Breast epithelium (tissue), 4 donors: ENCODE results near the gene SETBP1. TPM values are rescaled to one million over a fixed set of nuclear protein-coding genes. Genes with fewer than 3 reads are reported as not detected.

Source experiments
- DNase-seq, 2 donors: peaks; one replicate each; pipeline ENCODE4 v3.0.0-alpha.2; 2019; ENCODE audit warnings: low spot score in 2 of 2
- H3K27ac ChIP-seq, 2 donors: fragments of 200-600 bp; sonication (generic) in 1 of 2; one replicate each; pipeline ENCODE4 v1.5.1; 2016 to 2019; ENCODE audit warnings: mild to moderate bottlenecking in 1 of 2
- H3K27me3 ChIP-seq, 2 donors: fragments of 200-600 bp; sonication (generic) in 1 of 2; one replicate each; pipeline versions ENCODE4 v1.5.1 to v1.6.0; 2017 to 2019; ENCODE audit warnings: control low read depth in 1 of 2, mild to moderate bottlenecking in 1 of 2
- H3K36me3 ChIP-seq: fragments of 200-600 bp; one replicate; pipeline ENCODE4 v1.5.1; 2019
- H3K4me1 ChIP-seq, 2 donors: fragments of 200-600 bp; sonication (generic); one replicate each; pipeline ENCODE4 v1.5.1; 2016 to 2019; ENCODE audit warnings: control low read depth in 1 of 2
- H3K4me3 ChIP-seq, 3 donors: fragments of 200-600 bp; sonication (generic); 1 replicate in 2 of 3; 2 replicates in 1 of 3; pipeline ENCODE4 v1.5.1; 2016 to 2019; ENCODE audit warnings: mild to moderate bottlenecking in 3 of 3, moderate library complexity in 2 of 3
- H3K9me3 ChIP-seq, 2 donors: fragments of 200-600 bp; sonication (generic) in 1 of 2; one replicate each; pipeline ENCODE4 v1.5.1; 2016 to 2019; ENCODE audit warnings: control low read depth in 1 of 2
- POLR2A ChIP-seq: fragments of 450-650 bp; IDR thresholded peaks from one replicate; pipeline ENCODE4 v1.6.1; 2016; ENCODE audit warnings: antibody characterized with exemption, mild to moderate bottlenecking, moderate library complexity
- POLR2AphosphoS5 ChIP-seq, 3 donors: sonication (generic); formaldehyde crosslinking; IDR thresholded peaks; one replicate each; pipeline ENCODE4 v1.6.1; 2017; ENCODE audit warnings: antibody characterized with exemption in 3 of 3
- intact Hi-C: fragments of 100-400 bp; cut with DNase I; formaldehyde crosslinking; loops from one replicate; pipeline ENCODE4 v1.15.1; 2023; ENCODE audit warnings: low total_unique reads
- total RNA-seq, 3 donors: library from RNA; depleted of rRNA; stranded (reverse); fragments of >200 nt; gene quantifications; one replicate each; pipeline ENCODE4 v1.1.0, GENCODE V29; 2016
- TF ChIP-seq, protein P1 (sequence below), 3 donors: fragments of 450-650 bp; IDR thresholded peaks; one replicate each; pipeline ENCODE4 v1.5.1; 2016 to 2017; ENCODE audit warnings: antibody characterized with exemption in 3 of 3, mild to moderate bottlenecking in 3 of 3, moderate library complexity in 3 of 3

SETBP1 gene
- total RNA-seq, 3 donors from 2014 or later: 26.2 to 40.1 (median 37.0) TPM

DNA sequence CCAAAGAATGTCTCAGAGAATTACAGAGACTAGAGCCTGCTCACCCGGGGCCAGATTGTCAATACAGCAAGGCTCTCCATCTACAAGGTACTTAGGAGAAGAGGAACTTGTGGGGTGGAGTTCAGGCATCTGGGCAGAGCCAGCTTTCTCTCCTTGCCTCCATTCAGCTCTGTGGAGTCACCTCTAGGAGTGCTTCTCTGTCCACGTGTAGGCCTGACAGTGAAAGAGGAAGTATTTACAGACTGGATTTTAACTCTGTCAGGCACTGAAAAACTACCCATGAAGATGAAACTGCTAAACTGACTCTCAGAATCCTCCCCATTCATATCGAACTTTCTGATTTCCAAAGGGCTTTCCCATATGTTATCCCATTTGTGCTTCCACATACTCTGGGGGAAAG lies 315.6 kb downstream of the SETBP1 start:
- no peaks in the 10 kb centered on the region for H3K9me3 ChIP-seq
- no peak for DNase-seq
- no peak overlapping the region for H3K27ac ChIP-seq
- no peak overlapping the region for H3K4me3 ChIP-seq
- H3K36me3 ChIP-seq: no peaks in the 10 kb centered on the region
- no peaks in the 10 kb centered on the region for H3K4me1 ChIP-seq
- intact Hi-C loops: no loop called here
- no peak for TF ChIP-seq POLR2A
- TF ChIP-seq, protein P1, sequence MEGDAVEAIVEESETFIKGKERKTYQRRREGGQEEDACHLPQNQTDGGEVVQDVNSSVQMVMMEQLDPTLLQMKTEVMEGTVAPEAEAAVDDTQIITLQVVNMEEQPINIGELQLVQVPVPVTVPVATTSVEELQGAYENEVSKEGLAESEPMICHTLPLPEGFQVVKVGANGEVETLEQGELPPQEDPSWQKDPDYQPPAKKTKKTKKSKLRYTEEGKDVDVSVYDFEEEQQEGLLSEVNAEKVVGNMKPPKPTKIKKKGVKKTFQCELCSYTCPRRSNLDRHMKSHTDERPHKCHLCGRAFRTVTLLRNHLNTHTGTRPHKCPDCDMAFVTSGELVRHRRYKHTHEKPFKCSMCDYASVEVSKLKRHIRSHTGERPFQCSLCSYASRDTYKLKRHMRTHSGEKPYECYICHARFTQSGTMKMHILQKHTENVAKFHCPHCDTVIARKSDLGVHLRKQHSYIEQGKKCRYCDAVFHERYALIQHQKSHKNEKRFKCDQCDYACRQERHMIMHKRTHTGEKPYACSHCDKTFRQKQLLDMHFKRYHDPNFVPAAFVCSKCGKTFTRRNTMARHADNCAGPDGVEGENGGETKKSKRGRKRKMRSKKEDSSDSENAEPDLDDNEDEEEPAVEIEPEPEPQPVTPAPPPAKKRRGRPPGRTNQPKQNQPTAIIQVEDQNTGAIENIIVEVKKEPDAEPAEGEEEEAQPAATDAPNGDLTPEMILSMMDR (IDR thresholded peaks at IDR 0.05): no peak
- TF ChIP-seq POLR2AphosphoS5 (IDR thresholded peaks at IDR 0.05): no peak
- no peaks in the 10 kb centered on the region for H3K27me3 ChIP-seq

DNA sequence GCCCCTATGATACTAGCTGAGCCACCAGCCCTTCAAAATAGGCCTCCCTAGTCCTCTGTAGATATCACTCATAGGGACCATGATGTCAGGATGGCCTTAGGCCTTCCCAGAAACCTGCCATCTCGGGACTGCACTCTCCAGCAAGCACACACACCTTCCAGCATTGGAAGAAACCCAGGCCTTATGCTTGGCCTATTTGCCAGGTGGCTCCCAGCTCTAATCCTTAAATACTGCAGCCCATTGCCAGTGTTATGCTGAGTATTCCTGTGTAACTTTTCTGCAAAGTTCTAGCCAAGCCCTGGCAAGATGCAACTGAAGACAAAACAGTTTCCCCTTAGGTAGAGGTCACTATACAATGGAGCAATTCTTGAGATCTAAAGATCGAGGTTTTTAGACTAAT lies 316.5 kb downstream of the SETBP1 start:
- Histone ChIP-seq H3K4me1 (no peaks in the 10 kb centered on the region), H3K27ac (no peak overlapping the region), H3K36me3 (no peaks in the 10 kb centered on the region), H3K9me3 (no peaks in the 10 kb centered on the region), H3K4me3 (no peak overlapping the region), H3K27me3 (no peaks in the 10 kb centered on the region)
- intact Hi-C loops: no loop called here
- no peak for TF ChIP-seq POLR2A
- TF ChIP-seq, protein P1 (IDR thresholded peaks at IDR 0.05): no peak
- TF ChIP-seq POLR2AphosphoS5 (IDR thresholded peaks at IDR 0.05): no peak
- DNase-seq: no peak

DNA sequence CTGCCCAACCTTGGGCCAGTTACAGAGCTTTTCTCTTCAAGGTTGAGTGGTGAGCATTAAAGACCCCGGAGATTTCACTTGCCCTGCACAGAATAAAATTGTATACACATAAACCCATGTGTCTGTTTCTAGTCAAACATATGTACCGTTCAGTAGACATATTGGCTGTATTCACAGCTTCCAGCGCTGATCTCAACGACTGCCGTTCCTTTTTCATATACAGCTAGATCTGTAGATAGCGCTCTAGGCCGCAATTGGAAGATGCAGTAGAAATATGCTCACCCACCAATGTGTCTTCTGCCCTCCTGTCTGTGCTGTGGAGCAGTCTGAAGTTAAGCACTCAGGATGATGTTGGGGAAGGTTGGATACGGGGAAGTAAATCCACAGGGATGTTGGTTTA lies 317.7 kb downstream of the SETBP1 start:
- no peak for DNase-seq

DNA sequence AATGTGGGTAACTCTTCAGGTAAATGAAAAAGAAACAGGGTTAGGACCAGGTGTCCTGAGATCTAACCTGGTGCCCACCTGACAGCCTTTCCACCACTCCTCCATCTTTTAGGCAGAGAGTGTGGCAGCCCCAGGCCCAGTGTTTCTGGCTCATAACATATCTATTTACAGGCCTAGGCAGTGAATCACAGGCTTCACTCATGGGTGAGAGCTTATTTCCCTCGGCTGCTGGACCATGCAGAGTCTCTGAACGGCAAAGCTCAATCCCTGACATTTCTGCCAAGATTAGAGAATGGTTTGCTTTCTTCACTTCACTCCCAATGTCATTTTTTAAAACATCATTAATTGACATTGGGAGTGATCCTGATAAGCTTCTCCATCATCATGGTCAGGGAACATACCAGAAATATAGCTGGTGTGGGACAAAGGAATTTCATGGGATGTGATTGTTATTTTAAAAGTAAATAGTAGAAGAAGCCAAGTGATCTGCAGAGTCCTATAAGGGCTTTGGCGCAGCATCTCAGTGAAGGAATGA lies 323.9 kb downstream of the SETBP1 start:
- Histone ChIP-seq H3K27me3 (no peaks in the 10 kb centered on the region), H3K36me3 (no peaks in the 10 kb centered on the region), H3K4me1 (no peaks in the 10 kb centered on the region), H3K27ac (no peak overlapping the region), H3K9me3 (no peaks in the 10 kb centered on the region), H3K4me3 (no peak overlapping the region)
- DNase-seq: no peak
- TF ChIP-seq, protein P1 (IDR thresholded peaks at IDR 0.05): no peak
- TF ChIP-seq POLR2A (no peak), POLR2AphosphoS5 (IDR thresholded peaks at IDR 0.05) (no peak)
- intact Hi-C loops: loop anchor here (5.0 kb wide), 1 partner anchor 427 kb away; no protein-coding TSS in a partner anchor

More for the DNA sequence above, 317.7 kb downstream of the SETBP1 start:
- TF ChIP-seq POLR2A (no peak), POLR2AphosphoS5 (IDR thresholded peaks at IDR 0.05) (no peak)
- TF ChIP-seq, protein P1 (IDR thresholded peaks at IDR 0.05): no peak
- no peaks in the 10 kb centered on the region for H3K4me1 ChIP-seq
- H3K36me3 ChIP-seq: no peaks in the 10 kb centered on the region
- H3K27ac ChIP-seq: no peak overlapping the region
- H3K27me3 ChIP-seq: no peaks in the 10 kb centered on the region
- no peak overlapping the region for H3K4me3 ChIP-seq
- no peaks in the 10 kb centered on the region for H3K9me3 ChIP-seq
- intact Hi-C loops: no loop called here

DNA sequence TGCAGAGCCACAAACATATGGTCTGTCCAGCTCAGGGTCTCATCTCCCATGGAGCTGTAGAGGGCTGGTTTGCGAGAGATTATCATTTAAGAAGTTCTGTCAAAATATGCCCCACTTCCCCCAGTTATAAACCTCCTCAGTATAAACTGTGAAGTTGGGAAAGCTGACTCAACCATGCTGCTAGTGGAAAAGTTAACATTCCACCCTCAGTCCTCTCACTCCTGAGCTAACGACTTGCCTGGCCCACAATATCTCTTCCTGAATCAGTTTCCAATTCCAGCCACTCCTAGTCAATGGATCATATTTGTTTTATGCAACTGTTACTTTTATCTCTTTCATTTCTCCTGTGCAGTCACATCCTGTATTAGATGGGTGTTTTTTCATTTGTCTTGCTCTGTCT lies 326.2 kb downstream of the SETBP1 start:
- no peak for DNase-seq
- no peak overlapping the region for H3K4me3 ChIP-seq
- H3K36me3 ChIP-seq: no peaks in the 10 kb centered on the region
- no peak overlapping the region for H3K27ac ChIP-seq
- no peaks in the 10 kb centered on the region for H3K27me3 ChIP-seq
- TF ChIP-seq POLR2AphosphoS5 (IDR thresholded peaks at IDR 0.05): no peak
- TF ChIP-seq, protein P1 (IDR thresholded peaks at IDR 0.05): no peak
- TF ChIP-seq POLR2A: no peak
- intact Hi-C loops: loop anchor here (5.0 kb wide), 1 partner anchor 430 kb away; no protein-coding TSS in a partner anchor
- H3K4me1 ChIP-seq: no peaks in the 10 kb centered on the region
- H3K9me3 ChIP-seq: no peaks in the 10 kb centered on the region
